ENCODE data around the gene NDUFB6.

DNA sequence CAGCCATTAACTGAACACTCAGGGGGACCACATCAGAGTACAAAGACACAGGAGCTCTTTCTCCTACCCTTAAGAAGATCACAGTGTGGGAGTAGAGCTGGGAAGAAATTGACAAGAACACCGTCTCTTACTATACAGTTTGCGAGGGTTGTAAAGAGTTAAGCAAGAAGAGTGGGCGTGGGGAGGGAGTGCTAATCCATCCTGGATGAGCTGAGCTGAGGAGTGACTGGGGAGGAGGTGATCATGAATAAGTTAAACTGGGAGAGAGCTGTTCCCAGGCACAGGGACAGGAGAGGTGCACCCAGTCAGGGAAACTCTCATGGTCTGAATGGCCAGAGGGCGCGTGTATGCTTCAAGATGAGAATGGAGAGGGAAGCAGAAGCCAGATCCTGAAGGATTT lies 45.3 kb upstream of the NDUFB6 start:
- TF ChIP-seq USF2 (CRISPR knock-in tag; IDR thresholded peaks at IDR 0.05): no peak
- TF ChIP-seq ZNF671 (CRISPR knock-in tag; IDR thresholded peaks at IDR 0.05): no peak
- TF ChIP-seq TCF7 (CRISPR knock-in tag; IDR thresholded peaks at IDR 0.05; ENCODE audit: low read depth): no peak
- TF ChIP-seq ZNF425 (CRISPR knock-in tag; conservative IDR thresholded peaks at IDR 0.05): no peak
- TF ChIP-seq CTCF (IDR thresholded peaks at IDR 0.05): no peak
- TF ChIP-seq, protein P1, sequence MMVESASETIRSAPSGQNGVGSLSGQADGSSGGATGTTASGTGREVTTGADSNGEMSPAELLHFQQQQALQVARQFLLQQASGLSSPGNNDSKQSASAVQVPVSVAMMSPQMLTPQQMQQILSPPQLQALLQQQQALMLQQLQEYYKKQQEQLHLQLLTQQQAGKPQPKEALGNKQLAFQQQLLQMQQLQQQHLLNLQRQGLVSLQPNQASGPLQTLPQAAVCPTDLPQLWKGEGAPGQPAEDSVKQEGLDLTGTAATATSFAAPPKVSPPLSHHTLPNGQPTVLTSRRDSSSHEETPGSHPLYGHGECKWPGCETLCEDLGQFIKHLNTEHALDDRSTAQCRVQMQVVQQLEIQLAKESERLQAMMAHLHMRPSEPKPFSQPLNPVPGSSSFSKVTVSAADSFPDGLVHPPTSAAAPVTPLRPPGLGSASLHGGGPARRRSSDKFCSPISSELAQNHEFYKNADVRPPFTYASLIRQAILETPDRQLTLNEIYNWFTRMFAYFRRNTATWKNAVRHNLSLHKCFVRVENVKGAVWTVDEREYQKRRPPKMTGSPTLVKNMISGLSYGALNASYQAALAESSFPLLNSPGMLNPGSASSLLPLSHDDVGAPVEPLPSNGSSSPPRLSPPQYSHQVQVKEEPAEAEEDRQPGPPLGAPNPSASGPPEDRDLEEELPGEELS (CRISPR knock-in tag; IDR thresholded peaks at IDR 0.05): no peak
- no peak for TF ChIP-seq PRDM15 (CRISPR knock-in tag; IDR thresholded peaks at IDR 0.05)

Measured in WTC11 (cell line).